Loucy (cell line): ENCODE data around the gene UNC5B.
A peak's percentile ranks its signal among the peaks of the same experiment; 100 is the strongest.

Experiments
- H2AFZ ChIP-seq: fragments of 200-600 bp; sonication (generic); 2 replicates; pipeline ENCODE4 v1.6.0; 2016; ENCODE audit warnings: antibody characterized with exemption, mild to moderate bottlenecking, low read length, moderate library complexity
- H3F3A ChIP-seq: fragments of 200-600 bp; 2 replicates; pipeline ENCODE4 v1.6.0; 2016; ENCODE audit warnings: antibody characterized with exemption, low read depth, mild to moderate bottlenecking
- H3K27me3 ChIP-seq: fragments of 200-600 bp; sonication (generic); 2 replicates; pipeline ENCODE4 v1.6.1; 2014; ENCODE audit warnings: low read length, mild to moderate bottlenecking; ENCODE audit not compliant: insufficient read depth, poor library complexity, severe bottlenecking
- H3K36me3 ChIP-seq: fragments of 200-600 bp; sonication (generic); 2 replicates; pipeline ENCODE4 v1.6.1; 2016; ENCODE audit warnings: low read length; ENCODE audit not compliant: insufficient read depth
- H3K4me1 ChIP-seq: fragments of 200-600 bp; sonication (generic); 2 replicates; pipeline ENCODE4 v1.5.1; 2014; ENCODE audit warnings: low read length, mild to moderate bottlenecking; ENCODE audit not compliant: insufficient read depth, poor library complexity, severe bottlenecking
- H3K4me2 ChIP-seq: fragments of 200-600 bp; sonication (generic); 2 replicates; pipeline ENCODE4 v1.6.0; 2014; ENCODE audit warnings: antibody characterized with exemption, low read length, low read depth, mild to moderate bottlenecking; ENCODE audit not compliant: poor library complexity, severe bottlenecking
- H3K4me3 ChIP-seq: fragments of 200-600 bp; sonication (generic); 2 replicates; pipeline ENCODE4 v1.5.1; 2014; ENCODE audit warnings: low read length, mild to moderate bottlenecking, mixed read lengths; ENCODE audit not compliant: poor library complexity, severe bottlenecking
- H3K79me2 ChIP-seq: fragments of 200-600 bp; sonication (generic); 2 replicates; pipeline ENCODE4 v1.6.1; 2014; ENCODE audit warnings: low read length; ENCODE audit not compliant: insufficient read depth
- H3K9ac ChIP-seq: fragments of 200-600 bp; sonication (generic); 2 replicates; pipeline ENCODE4 v1.6.0; 2014; ENCODE audit warnings: mild to moderate bottlenecking, low read depth, low read length, moderate library complexity; ENCODE audit not compliant: poor library complexity, severe bottlenecking
- H3K9me2 ChIP-seq: fragments of 200-600 bp; sonication (generic); replicated peaks from 2 replicates; pipeline ENCODE4 v1.6.1; 2016; ENCODE audit warnings: low read depth, low read length, mixed read lengths
- H3K9me3 ChIP-seq: fragments of 200-600 bp; sonication (generic); 2 replicates; pipeline ENCODE4 v1.6.1; 2014; ENCODE audit warnings: mild to moderate bottlenecking, antibody characterized with exemption, low read length, low read depth; ENCODE audit not compliant: insufficient read depth
- H4K20me1 ChIP-seq: fragments of 200-600 bp; sonication (generic); 2 replicates; pipeline ENCODE4 v1.6.0; 2014; ENCODE audit warnings: antibody characterized with exemption, low read length, mild to moderate bottlenecking; ENCODE audit not compliant: insufficient read depth, poor library complexity, severe bottlenecking
- CTCF ChIP-seq: fragments of 200-600 bp; sonication (generic); conservative IDR thresholded peaks from 2 replicates; pipeline ENCODE4 v1.5.1; 2014; ENCODE audit warnings: mild to moderate bottlenecking, antibody characterized with exemption, low read length
- EZH2phosphoT487 ChIP-seq: fragments of 200-600 bp; IDR thresholded peaks from 2 replicates; pipeline ENCODE4 v1.6.1; 2018; ENCODE audit warnings: antibody characterized with exemption, mild to moderate bottlenecking, moderate library complexity, borderline replicate concordance

The UNC5B gene

DNA sequence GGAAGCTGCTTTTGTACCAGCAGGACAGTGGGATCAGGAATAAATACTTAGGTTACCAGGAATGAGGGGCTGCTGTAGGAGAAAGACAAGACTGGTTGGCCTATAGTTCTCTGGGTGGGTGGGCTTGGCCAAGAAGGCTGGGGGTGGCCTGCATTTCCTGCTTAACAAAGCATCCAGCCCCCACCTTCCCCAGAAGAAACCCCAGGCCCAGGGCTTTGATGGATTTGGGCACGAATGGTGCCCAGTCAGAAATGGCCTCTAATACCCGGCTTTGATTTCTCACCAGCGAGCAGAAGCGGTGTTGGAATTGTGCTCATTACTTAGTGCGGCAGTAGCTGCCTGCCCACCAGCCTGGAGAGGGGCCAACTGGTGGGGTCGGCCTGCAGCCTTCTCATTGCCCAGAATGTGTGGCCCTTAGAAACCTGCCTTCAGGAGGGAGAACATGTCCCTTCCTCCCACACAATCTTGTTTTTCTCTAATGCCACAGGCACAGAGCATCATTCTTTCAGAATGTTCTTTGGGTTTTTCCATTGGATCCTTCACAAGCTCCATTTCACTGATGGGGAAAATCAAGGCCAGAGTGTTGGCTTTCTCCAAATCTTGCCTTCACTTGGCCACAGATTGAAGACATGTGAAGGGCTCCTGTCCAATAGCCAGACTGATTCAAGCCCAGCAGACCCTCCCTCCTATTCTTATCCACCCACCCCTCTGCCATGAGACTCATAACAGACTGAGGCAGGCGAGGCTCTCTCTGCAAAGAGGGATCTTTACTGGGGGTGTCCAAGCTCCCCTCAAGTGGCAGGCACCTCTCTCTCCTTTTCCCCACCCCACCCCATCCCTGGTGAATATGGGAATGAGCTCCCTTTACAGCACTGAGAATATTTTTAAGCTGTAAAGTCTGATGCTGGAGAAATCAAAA lies 2.5 kb downstream of the UNC5B start:
- Histone ChIP-seq H3K9me2 (no peaks in the 10 kb centered on the region), H3K36me3 (no peaks in the 10 kb centered on the region), H4K20me1 (no peaks in the 10 kb centered on the region), H3K9ac (no peak overlapping the region), H3K27me3 (peaks cover 29% of the 10 kb centered on the region), H2AFZ (no peak overlapping the region), H3K9me3 (no peaks in the 10 kb centered on the region), H3F3A (no peaks in the 10 kb centered on the region), H3K79me2 (no peaks in the 10 kb centered on the region), H3K4me2 (no peak overlapping the region), H3K4me1 (peaks cover 10% of the 10 kb centered on the region), H3K4me3 (no peak overlapping the region)
- no peak for TF ChIP-seq CTCF
- TF ChIP-seq EZH2phosphoT487, result no peak

- Histone ChIP-seq H3K27me3 (peaks cover 15% of the 10 kb centered on the region), H3K79me2 (no peaks in the 10 kb centered on the region), H3K4me1 (peaks cover 10% of the 10 kb centered on the region), H3F3A (no peaks in the 10 kb centered on the region), H3K9me2 (no peaks in the 10 kb centered on the region), H4K20me1 (no peaks in the 10 kb centered on the region), H3K9me3 (no peaks in the 10 kb centered on the region), H3K4me3 (no peak overlapping the region), H2AFZ (no peak overlapping the region), H3K9ac (no peak overlapping the region), H3K4me2 (peak overlapping the region; percentile 85), H3K36me3 (no peaks in the 10 kb centered on the region)
- no peak for TF ChIP-seq EZH2phosphoT487
- no peak for TF ChIP-seq CTCF
Measured at GRCh38 chr10:71216363-71216695, 4.0 kb downstream of the UNC5B start.

GRCh38 chr10:71216751-71217265 lies 4.4 kb downstream of the UNC5B start:
- no peak for TF ChIP-seq CTCF
- Histone ChIP-seq H3K4me2 (peak overlapping the region; percentile 85), H3K36me3 (no peaks in the 10 kb centered on the region), H3K79me2 (no peaks in the 10 kb centered on the region), H3K4me1 (peaks cover 10% of the 10 kb centered on the region), H3K9me3 (no peaks in the 10 kb centered on the region), H3F3A (no peaks in the 10 kb centered on the region), H3K9ac (peak overlapping the region; percentile 68), H3K27me3 (peaks cover 10% of the 10 kb centered on the region), H3K9me2 (no peaks in the 10 kb centered on the region), H4K20me1 (no peaks in the 10 kb centered on the region), H2AFZ (peak overlapping the region; percentile 76; the same call in 1 of the 2 replicates), H3K4me3 (peak overlapping the region; percentile 73)
